AG09309 (cell line): Measurements from ENCODE around the gene PZP.
"Not testable (repeated sequence)": the region's sequence is repeated elsewhere in the genome, so short reads cannot be mapped to it uniquely, and the experiment has no call there.

Experiments used
- DNase-seq: peaks from one replicate; pipeline ENCODE4 v3.0.0-alpha.2; 2010; ENCODE audit warnings: low read depth
- H3K4me3 ChIP-seq: 2 replicates; pipeline ENCODE4 v1.5.1; 2011; ENCODE audit warnings: mild to moderate bottlenecking, low read depth, low read length, moderate library complexity; ENCODE audit not compliant: control insufficient read depth
- TF ChIP-seq, protein P1 (sequence below): IDR thresholded peaks from 2 replicates; pipeline ENCODE4 v1.5.1; 2011; ENCODE audit warnings: mild to moderate bottlenecking, low read depth, low read length, inconsistent platforms; ENCODE audit not compliant: insufficient read depth, control insufficient read depth; ENCODE audit errors: missing control alignments

The PZP gene

DNA sequence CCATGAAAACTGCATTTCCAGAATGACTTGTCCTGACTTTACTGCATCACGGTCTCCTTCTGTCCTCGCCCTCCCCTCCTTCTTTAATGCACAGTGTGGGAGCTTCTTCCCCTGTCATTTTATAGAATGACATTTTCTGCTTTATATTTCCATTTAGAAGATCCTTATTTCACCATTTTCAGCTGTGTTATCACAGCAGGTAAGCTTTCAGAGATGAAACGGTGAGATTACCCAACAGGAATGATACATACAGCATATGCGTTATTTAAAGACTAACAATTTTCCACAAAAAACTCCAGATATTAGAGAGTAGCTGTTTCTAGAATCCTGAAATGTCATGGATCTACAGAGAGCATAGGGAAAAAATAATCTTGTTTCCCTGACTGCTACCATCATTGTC is 27.3 kb upstream of the PZP start:
- no peak overlapping the region for H3K4me3 ChIP-seq
- DNase-seq = no peak
- TF ChIP-seq, protein P1, sequence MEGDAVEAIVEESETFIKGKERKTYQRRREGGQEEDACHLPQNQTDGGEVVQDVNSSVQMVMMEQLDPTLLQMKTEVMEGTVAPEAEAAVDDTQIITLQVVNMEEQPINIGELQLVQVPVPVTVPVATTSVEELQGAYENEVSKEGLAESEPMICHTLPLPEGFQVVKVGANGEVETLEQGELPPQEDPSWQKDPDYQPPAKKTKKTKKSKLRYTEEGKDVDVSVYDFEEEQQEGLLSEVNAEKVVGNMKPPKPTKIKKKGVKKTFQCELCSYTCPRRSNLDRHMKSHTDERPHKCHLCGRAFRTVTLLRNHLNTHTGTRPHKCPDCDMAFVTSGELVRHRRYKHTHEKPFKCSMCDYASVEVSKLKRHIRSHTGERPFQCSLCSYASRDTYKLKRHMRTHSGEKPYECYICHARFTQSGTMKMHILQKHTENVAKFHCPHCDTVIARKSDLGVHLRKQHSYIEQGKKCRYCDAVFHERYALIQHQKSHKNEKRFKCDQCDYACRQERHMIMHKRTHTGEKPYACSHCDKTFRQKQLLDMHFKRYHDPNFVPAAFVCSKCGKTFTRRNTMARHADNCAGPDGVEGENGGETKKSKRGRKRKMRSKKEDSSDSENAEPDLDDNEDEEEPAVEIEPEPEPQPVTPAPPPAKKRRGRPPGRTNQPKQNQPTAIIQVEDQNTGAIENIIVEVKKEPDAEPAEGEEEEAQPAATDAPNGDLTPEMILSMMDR = no peak

DNA sequence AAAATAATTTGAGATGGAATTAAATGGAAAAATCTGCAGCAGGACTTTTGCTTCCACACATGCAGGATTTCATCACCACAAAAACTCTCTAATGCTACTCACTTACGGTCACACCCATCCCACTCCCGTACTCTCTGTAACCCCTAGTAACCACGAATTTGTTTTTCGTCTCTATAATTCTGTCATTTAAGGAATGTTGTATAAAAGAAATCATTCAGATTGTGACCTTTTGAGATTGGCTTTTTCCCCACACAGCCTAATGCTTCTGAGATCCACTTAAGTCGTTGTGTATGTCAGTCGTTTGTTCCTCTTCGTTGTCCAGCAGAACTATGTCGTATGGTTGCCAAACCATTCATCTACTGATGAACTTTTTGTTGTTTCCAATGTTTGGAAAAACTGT is 19.8 kb upstream of the PZP start:
- H3K4me3 ChIP-seq = no peak overlapping the region
- TF ChIP-seq, protein P1 = no peak
- DNase-seq = no peak

GRCh38 chr12:9223830-9224229 is 15.6 kb upstream of the PZP start:
- H3K4me3 ChIP-seq = no peak overlapping the region
- DNase-seq = no peak
- TF ChIP-seq, protein P1 = no peak

DNA sequence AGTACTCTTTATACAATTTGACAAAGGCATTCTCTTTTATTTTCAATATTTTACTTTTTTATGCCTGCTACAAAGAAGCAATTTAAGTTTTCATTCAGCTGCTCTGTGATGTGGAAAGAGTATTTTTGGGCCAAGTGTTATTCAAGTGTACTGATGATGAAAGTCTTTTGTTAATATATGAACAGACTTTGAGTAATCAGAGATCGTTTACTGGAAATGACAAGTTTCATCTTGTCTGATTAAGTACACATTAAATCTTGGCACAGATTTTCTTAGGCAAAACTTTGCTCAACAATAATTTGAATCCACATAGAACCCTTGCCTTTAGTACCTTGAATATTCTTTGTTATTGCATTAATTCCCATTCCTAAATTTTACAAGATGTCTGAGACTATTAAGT is 13.3 kb upstream of the PZP start:
- no peak overlapping the region for H3K4me3 ChIP-seq
- TF ChIP-seq, protein P1 = no peak
- DNase-seq = no peak

DNA sequence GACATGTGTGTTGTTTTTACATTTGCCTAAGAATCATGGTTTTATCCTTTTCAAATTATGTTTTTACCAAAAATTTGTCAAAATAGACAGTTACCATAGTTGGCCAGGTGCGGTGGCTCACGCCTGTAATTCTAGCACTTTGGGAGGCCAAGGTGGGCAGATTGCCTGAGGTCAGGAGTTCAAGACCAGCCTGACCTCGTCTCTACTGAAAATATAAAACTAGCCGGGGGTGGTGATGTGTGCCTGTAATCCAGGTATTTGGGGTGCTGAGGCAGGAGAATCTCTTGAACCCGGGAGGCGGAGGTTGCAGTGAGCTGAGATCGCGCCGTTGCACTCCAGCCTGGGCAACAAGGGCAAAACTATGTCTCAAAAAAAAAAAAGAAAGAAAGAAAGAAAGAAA is 12.8 kb upstream of the PZP start:
- H3K4me3 ChIP-seq, DNase-seq: not testable (repeated sequence)

DNA sequence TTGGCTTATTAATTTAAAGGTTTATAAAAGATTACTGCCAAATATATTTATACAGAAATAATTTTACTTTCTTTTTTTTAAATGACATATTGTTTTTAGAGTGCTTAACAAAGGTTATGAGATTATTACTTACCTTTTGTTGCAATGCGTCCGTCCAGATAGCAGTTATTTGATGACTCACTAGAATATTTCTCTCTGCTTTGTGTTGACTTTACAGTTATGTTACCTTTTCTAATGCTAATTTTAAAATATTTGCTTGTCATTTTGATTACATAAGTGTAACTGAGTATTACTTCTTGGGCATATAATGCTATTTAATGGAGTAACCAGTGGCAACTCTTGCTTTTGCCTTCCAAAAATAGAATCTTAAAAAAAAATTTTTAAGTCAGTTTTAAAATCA is 6.3 kb upstream of the PZP start:
- TF ChIP-seq, protein P1 = no peak
- H3K4me3 ChIP-seq = no peak overlapping the region
- no peak for DNase-seq

DNA sequence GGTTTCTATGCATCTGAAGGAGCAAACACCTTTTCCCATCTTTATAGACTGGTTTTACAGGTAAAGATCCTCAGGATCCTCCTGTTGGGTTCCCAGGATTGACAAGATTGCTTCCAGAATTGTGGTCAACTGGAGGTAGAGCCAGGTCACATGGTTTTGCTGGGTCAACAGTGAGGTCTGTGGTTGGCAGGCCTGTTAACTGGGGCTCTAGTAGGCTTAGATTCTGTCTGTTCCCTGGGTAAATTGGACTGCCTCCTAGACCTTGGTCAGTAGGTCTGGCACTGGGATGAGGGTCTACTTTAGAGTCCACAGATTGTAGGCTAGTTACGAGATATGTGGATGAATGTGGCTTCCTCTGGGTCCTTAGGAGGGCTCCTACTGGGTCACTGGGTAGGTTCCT is 3.5 kb upstream of the PZP start:
- TF ChIP-seq, protein P1 = no peak
- no peak for DNase-seq
- no peak overlapping the region for H3K4me3 ChIP-seq
